Bronchial epithelial cell (primary cell): Measurements from ENCODE around the gene MBLAC1. TPM values are rescaled to one million over a fixed set of nuclear protein-coding genes. Genes with fewer than 3 reads are reported as not detected.

ENCODE experiments used
- total RNA-seq: library from RNA; depleted of rRNA; stranded (reverse); fragments of >200 nt; gene quantifications from 2 replicates; pipeline ENCODE4 v1.2.1, GENCODE V29; 2014

MBLAC1 gene
- total RNA-seq, 1 donor from 2014 or later: 1.6 TPM

Other genes with a start within 250 kb of the MBLAC1 start
- gene OR2AE1, start 249.9 kb upstream of the MBLAC1 start, total RNA-seq: not detected in 2 replicates
- 17.1 and 20.7 TPM in 2 replicates for gene TRIM4, start 207.4 kb upstream of the MBLAC1 start, total RNA-seq
- gene GJC3, start 197.3 kb upstream of the MBLAC1 start, total RNA-seq: not detected in 2 replicates
- gene AZGP1, start 150.9 kb upstream of the MBLAC1 start, total RNA-seq: 1.2 and 1.6 TPM in 2 replicates
- 25.0 and 33.2 TPM in 2 replicates for gene ZKSCAN1, start 111.4 kb upstream of the MBLAC1 start, total RNA-seq
- 9.6 and 11.6 TPM in 2 replicates for gene ZSCAN21, start 77.2 kb upstream of the MBLAC1 start, total RNA-seq
- 13.6 and 21.1 TPM in 2 replicates for gene ZNF3, start 45.2 kb upstream of the MBLAC1 start, total RNA-seq
- gene COPS6, start 38.0 kb upstream of the MBLAC1 start, total RNA-seq: 60.0 and 77.6 TPM in 2 replicates
- gene MCM7, start 25.6 kb upstream of the MBLAC1 start, total RNA-seq: 15.9 and 46.1 TPM in 2 replicates
- 13.3 and 22.6 TPM in 2 replicates for gene AP4M1, start 25.3 kb upstream of the MBLAC1 start, total RNA-seq
- 16.9 and 22.9 TPM in 2 replicates for gene TAF6, start 7.6 kb upstream of the MBLAC1 start, total RNA-seq
- gene CNPY4, start 7.3 kb upstream of the MBLAC1 start, total RNA-seq: 2.4 and 2.9 TPM in 2 replicates
- 82.7 and 108 TPM in 2 replicates for gene LAMTOR4, start 22.0 kb downstream of the MBLAC1 start, total RNA-seq
- gene TRAPPC14, start 31.8 kb downstream of the MBLAC1 start, total RNA-seq: 3.4 and 5.5 TPM in 2 replicates
- gene GAL3ST4, start 41.6 kb downstream of the MBLAC1 start, total RNA-seq: under 0.01 and 0.51 TPM in 2 replicates
- 1.0 and 1.3 TPM in 2 replicates for gene GPC2, start 50.4 kb downstream of the MBLAC1 start, total RNA-seq
- gene STAG3, start 51.0 kb downstream of the MBLAC1 start, total RNA-seq: under 0.01 and 0.13 TPM in 2 replicates
- gene PVRIG, start 93.0 kb downstream of the MBLAC1 start, total RNA-seq: not detected in 2 replicates
- not detected in 2 replicates for gene SPDYE3, start 180.7 kb downstream of the MBLAC1 start, total RNA-seq
- gene PILRB, start 231.2 kb downstream of the MBLAC1 start, total RNA-seq: 5.5 and 7.8 TPM in 2 replicates
- 0.13 TPM in 1 of 2 replicates, not detected in the other for gene PILRA, start 246.5 kb downstream of the MBLAC1 start, total RNA-seq